ENCODE data around the gene OR7G2.
A peak's percentile ranks its signal among the peaks of the same experiment; 100 is the strongest.

OR7G2 gene

GRCh38 chr19:9146882-9147281, 39.6 kb upstream of the OR7G2 start:
- H3K4me3 ChIP-seq (ENCODE audit: control insufficient read depth, low read depth, low read length): no peak overlapping the region
- TF ChIP-seq, protein P1, sequence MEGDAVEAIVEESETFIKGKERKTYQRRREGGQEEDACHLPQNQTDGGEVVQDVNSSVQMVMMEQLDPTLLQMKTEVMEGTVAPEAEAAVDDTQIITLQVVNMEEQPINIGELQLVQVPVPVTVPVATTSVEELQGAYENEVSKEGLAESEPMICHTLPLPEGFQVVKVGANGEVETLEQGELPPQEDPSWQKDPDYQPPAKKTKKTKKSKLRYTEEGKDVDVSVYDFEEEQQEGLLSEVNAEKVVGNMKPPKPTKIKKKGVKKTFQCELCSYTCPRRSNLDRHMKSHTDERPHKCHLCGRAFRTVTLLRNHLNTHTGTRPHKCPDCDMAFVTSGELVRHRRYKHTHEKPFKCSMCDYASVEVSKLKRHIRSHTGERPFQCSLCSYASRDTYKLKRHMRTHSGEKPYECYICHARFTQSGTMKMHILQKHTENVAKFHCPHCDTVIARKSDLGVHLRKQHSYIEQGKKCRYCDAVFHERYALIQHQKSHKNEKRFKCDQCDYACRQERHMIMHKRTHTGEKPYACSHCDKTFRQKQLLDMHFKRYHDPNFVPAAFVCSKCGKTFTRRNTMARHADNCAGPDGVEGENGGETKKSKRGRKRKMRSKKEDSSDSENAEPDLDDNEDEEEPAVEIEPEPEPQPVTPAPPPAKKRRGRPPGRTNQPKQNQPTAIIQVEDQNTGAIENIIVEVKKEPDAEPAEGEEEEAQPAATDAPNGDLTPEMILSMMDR (conservative IDR thresholded peaks at IDR 0.05; ENCODE audit: control insufficient read depth, insufficient read depth, low read depth, low read length): no peak
- DNase-seq (ENCODE audit: low read depth): no peak

DNA sequence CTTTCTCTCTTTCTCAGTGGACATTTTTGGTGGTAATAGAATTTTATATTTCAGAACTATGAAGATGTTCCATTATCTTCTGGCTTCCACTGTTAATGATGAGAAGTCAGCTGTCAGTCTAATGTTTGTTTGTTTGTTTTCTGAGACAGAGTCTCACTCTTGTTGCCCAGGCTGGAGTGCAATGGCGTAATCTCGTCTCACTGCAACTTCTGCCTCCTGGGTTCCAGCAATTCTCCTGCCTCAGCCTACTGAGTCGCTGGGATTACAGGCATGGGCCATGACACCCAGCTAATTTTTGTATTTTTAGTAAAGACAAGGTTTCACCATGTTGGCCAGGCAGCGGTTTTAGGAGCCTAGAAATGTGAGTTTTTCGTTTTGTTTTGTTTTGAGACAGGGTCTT, 37.6 kb upstream of the OR7G2 start:
- TF ChIP-seq, protein P1 (conservative IDR thresholded peaks at IDR 0.05; ENCODE audit: control insufficient read depth, insufficient read depth, low read depth, low read length): no peak
- peak; percentile 13 for DNase-seq (ENCODE audit: low read depth)
- H3K4me3 ChIP-seq (ENCODE audit: control insufficient read depth, low read depth, low read length): no peak overlapping the region

- TF ChIP-seq, protein P1 (conservative IDR thresholded peaks at IDR 0.05; ENCODE audit: control insufficient read depth, insufficient read depth, low read depth, low read length): no peak
- H3K4me3 ChIP-seq (ENCODE audit: control insufficient read depth, low read depth, low read length): peak within 1 kb of the TSS; percentile 99
- peak; percentile 90 for DNase-seq (ENCODE audit: low read depth)
Measured at GRCh38 chr19:9140159-9140874, 33.0 kb upstream of the OR7G2 start, which contains the start of gene ZNF317. Gene ZNF317, plus strand, starts transcription at chr19:9140397. Its CDS starts 15,620 bp downstream, at chr19:9156017.

DNA sequence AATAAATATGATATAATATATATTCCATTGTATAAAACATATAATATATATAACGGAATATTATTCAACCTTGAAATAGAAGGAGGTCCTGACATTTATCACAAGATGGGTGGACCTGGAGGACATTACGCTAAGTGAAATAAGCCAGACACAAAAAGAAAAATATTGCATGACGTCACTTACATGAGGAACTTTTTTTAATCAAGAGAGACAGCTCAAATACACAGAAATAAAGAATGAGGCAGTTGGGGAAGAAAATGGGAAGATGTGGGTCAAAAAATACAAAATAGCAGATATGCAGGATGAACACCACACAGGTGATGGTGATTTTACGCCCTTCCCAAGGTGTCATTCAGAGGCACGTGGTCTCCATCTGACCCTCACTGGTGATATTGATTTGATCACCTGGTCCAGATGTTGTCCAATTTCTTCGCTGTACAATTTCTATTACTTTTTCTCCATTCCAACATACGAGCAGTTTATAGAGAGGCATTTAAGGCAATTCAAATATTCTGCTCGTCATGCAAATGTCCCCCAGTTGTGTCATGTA, 32.4 kb upstream of the OR7G2 start:
- peak; percentile 17 for DNase-seq (ENCODE audit: low read depth)
- H3K4me3 ChIP-seq (ENCODE audit: control insufficient read depth, low read depth, low read length): peak overlapping the region; percentile 99
- TF ChIP-seq, protein P1 (conservative IDR thresholded peaks at IDR 0.05; ENCODE audit: control insufficient read depth, insufficient read depth, low read depth, low read length): no peak

GRCh38 chr19:9132422-9132821, 25.1 kb upstream of the OR7G2 start:
- DNase-seq (ENCODE audit: low read depth): no peak
- H3K4me3 ChIP-seq (ENCODE audit: control insufficient read depth, low read depth, low read length): no peak overlapping the region
- TF ChIP-seq, protein P1 (conservative IDR thresholded peaks at IDR 0.05; ENCODE audit: control insufficient read depth, insufficient read depth, low read depth, low read length): no peak

- no peak for DNase-seq (ENCODE audit: low read depth)
- no peak overlapping the region for H3K4me3 ChIP-seq (ENCODE audit: control insufficient read depth, low read depth, low read length)
- TF ChIP-seq, protein P1 (conservative IDR thresholded peaks at IDR 0.05; ENCODE audit: control insufficient read depth, insufficient read depth, low read depth, low read length): no peak
Measured at GRCh38 chr19:9130965-9131364, 23.7 kb upstream of the OR7G2 start.

Measured in fibroblast of mammary gland (primary cell).